B cell (primary cell): Measurements from ENCODE around the gene CDYL2. TPM values are rescaled to one million over a fixed set of nuclear protein-coding genes. Genes with fewer than 3 reads are reported as not detected.

Experiments
- ATAC-seq: fragments of 200-7000 bp; cut with Tn5 transposase; one replicate; pipeline ENCODE4 v1.10.0; 2021; ENCODE audit warnings: low read depth, mild to moderate bottlenecking, moderate number of reproducible peaks, moderate library complexity
- CTCF ChIA-PET: fragments of 350-600 bp; sonication (Branson Sonifier 250); formaldehyde crosslinking; loops from one replicate; lab custom pipeline; 2021; ENCODE audit warnings: antibody characterized with exemption, inconsistent platforms; lab: Charles Lee
- POLR2A ChIA-PET: fragments of 350-600 bp; sonication (Branson Sonifier 250); formaldehyde crosslinking; loops from one replicate; lab custom pipeline; 2021; ENCODE audit warnings: antibody characterized with exemption; lab: Charles Lee
- DNase-seq: peaks from one replicate; pipeline ENCODE4 v3.0.0; 2013
- H2AFZ ChIP-seq: 2 replicates; pipeline ENCODE4 v1.6.1; 2012; ENCODE audit warnings: mild to moderate bottlenecking, low read depth, low read length; ENCODE audit not compliant: insufficient read depth, poor library complexity, severe bottlenecking
- H3K27ac ChIP-seq, 2 donors: 1 replicate in 1 of 2; 2 replicates in 1 of 2; pipeline ENCODE4 v1.5.1; 2012 to 2013; ENCODE audit warnings: low read length in 2 of 2, mild to moderate bottlenecking in 2 of 2, moderate library complexity in 1 of 2
- H3K27me3 ChIP-seq, 4 experiments: fragments of 200-600 bp in 1 of 4; sonication (generic) in 1 of 4; replicated peaks in 1 of 4; 1 replicate in 2 of 4; 2 replicates in 2 of 4; pipeline versions ENCODE4 v1.6.1 to v1.7.0; 2013 to 2016; ENCODE audit warnings: low read length in 3 of 4, mild to moderate bottlenecking in 2 of 4, mixed read lengths in 1 of 4, moderate library complexity in 1 of 4; ENCODE audit not compliant: insufficient read depth in 4 of 4, control insufficient read depth in 3 of 4; ENCODE audit errors: control extremely low read depth in 1 of 4
- H3K36me3 ChIP-seq, 2 experiments: replicated peaks in 1 of 2; 1 replicate in 1 of 2; 2 replicates in 1 of 2; pipeline versions ENCODE4 v1.6.1 to v1.7.1; 2013; ENCODE audit warnings: low read length in 1 of 2; ENCODE audit not compliant: insufficient read depth in 2 of 2, control insufficient read depth in 1 of 2; ENCODE audit errors: control extremely low read depth in 1 of 2, extremely low read depth in 1 of 2
- H3K4me1 ChIP-seq, 2 donors: fragments of 200-600 bp in 1 of 2; sonication (generic) in 1 of 2; 1 replicate in 1 of 2; 2 replicates in 1 of 2; pipeline versions ENCODE4 v1.5.1 to v1.6.1; 2013 to 2017; ENCODE audit warnings: low read length in 2 of 2; ENCODE audit not compliant: control insufficient read depth in 2 of 2, insufficient read depth in 2 of 2
- H3K4me2 ChIP-seq: replicated peaks from 2 replicates; pipeline ENCODE3; 2012; ENCODE audit warnings: mild to moderate bottlenecking, low read depth, low read length; ENCODE audit not compliant: poor library complexity, severe bottlenecking
- H3K4me3 ChIP-seq, 5 experiments: fragments of 200-600 bp in 1 of 5; sonication (generic) in 1 of 5; 1 replicate in 3 of 5; 2 replicates in 2 of 5; pipeline versions ENCODE4 v1.5.1 to v1.7.0; 2011 to 2016; ENCODE audit warnings: low read length in 4 of 5, mild to moderate bottlenecking in 4 of 5, low read depth in 2 of 5, control low read depth in 1 of 5, moderate library complexity in 1 of 5; ENCODE audit not compliant: insufficient read depth in 1 of 5; ENCODE audit errors: control extremely low read depth in 1 of 5, extremely low read depth in 1 of 5
- H3K79me2 ChIP-seq: fragments of 200-600 bp; sonication (generic); one replicate; pipeline ENCODE4 v1.6.0; 2016; ENCODE audit warnings: low read length; ENCODE audit not compliant: control insufficient read depth, insufficient read depth
- H3K9ac ChIP-seq: fragments of 200-600 bp; sonication (generic); 2 replicates; pipeline ENCODE4 v1.6.1; 2017; ENCODE audit warnings: mild to moderate bottlenecking, low read length, moderate library complexity
- H3K9me3 ChIP-seq, 3 donors: one replicate each; pipeline versions ENCODE4 v1.6.1 to v1.7.1; 2013; ENCODE audit warnings: low read length in 2 of 3; ENCODE audit not compliant: control insufficient read depth in 2 of 3, insufficient read depth in 1 of 3; ENCODE audit errors: control extremely low read depth in 1 of 3
- H4K20me1 ChIP-seq: 2 replicates; pipeline ENCODE4 v1.6.0; 2012; ENCODE audit warnings: mild to moderate bottlenecking, low read length; ENCODE audit not compliant: insufficient read depth, control insufficient read depth, poor library complexity, severe bottlenecking
- H3K27ac Mint-ChIP-seq: one replicate; pipeline ENCODE4 v1.8.0; 2021; ENCODE audit warnings: mixed read lengths
- H3K27me3 Mint-ChIP-seq: one replicate; pipeline ENCODE4 v1.8.0; 2021; ENCODE audit warnings: mixed read lengths
- H3K4me1 Mint-ChIP-seq: one replicate; pipeline ENCODE4 v1.8.0; 2021; ENCODE audit warnings: mixed read lengths
- H3K4me3 Mint-ChIP-seq: one replicate; pipeline ENCODE4 v1.8.0; 2021; ENCODE audit warnings: mixed read lengths
- H3K9me3 Mint-ChIP-seq: one replicate; pipeline ENCODE4 v1.8.0; 2022; ENCODE audit warnings: mixed read lengths; ENCODE audit not compliant: insufficient read depth
- CTCF ChIP-seq: fragments of 200-600 bp; IDR thresholded peaks from one replicate; pipeline ENCODE4 v1.8.0; 2022; ENCODE audit warnings: antibody characterized with exemption, mild to moderate bottlenecking
- EZH2 ChIP-seq: IDR thresholded peaks from 2 replicates; pipeline ENCODE4 v1.6.1; 2012; ENCODE audit warnings: borderline replicate concordance, low read depth, mild to moderate bottlenecking, moderate library complexity, low read length; ENCODE audit not compliant: insufficient read depth, poor library complexity, severe bottlenecking
- WGBS: methylation state at CpG from one replicate; pipeline ENCODE4 v1.1.5; 2013; ENCODE audit warnings: missing lambda C conversion rate; ENCODE audit not compliant: insufficient coverage; 5-methylcytosine and 5-hydroxymethylcytosine counted together
- intact Hi-C: fragments of 100-400 bp; cut with micrococcal nuclease; formaldehyde crosslinking; loops from one replicate; pipeline ENCODE4 v1.10.0; 2022
- polyA plus RNA-seq: library from polyadenylated mRNA; depleted of rRNA; stranded (reverse); fragments of >200 nt; gene quantifications from 2 replicates; pipeline ENCODE4 v1.2.3, GENCODE V29; 2012
- total RNA-seq, 2 donors: library from RNA; stranded (reverse); fragments of 120-200 nt in 1 of 2; gene quantifications; 1 replicate in 1 of 2; 2 replicates in 1 of 2; pipeline versions ENCODE4 v1.2.3 to v1.2.4, GENCODE V29; 2013 to 2022

Gene CDYL2
- total and polyA plus RNA-seq, 2 donors (not counting 1 experiment from before 2014, with no cell fraction given): 0.66 to 6.6 TPM

GRCh38 chr16:80684136-80684765 is 120.1 kb downstream of the CDYL2 start:
- 96% methylated on average over 13 of the region's 15 CpGs for WGBS

More at GRCh38 chr16:80684136-80684765, 120.1 kb downstream of the CDYL2 start:
- DNase-seq (no peak), ATAC-seq (no peak)
- Histone ChIP-seq H3K4me3 (no peak overlapping the region), H3K27me3 (peaks cover 0 to 15% (median 5%) of the 10 kb centered on the region in 4 experiments), H4K20me1 (no peaks in the 10 kb centered on the region), H2AFZ (no peak overlapping the region), H3K36me3 (no peaks in the 10 kb centered on the region), H3K27ac (no peak overlapping the region), H3K9me3 (peaks cover 0 to 2% (median 0%) of the 10 kb centered on the region in 3 donors), H3K4me1 (peaks cover 0 to 4% of the 10 kb centered on the region in 2 donors), H3K9ac (no peak overlapping the region), H3K4me2 (no peak overlapping the region), H3K79me2 (no peaks in the 10 kb centered on the region)
- H3K9me3 Mint-ChIP-seq: no peaks in the 10 kb centered on the region
- intact Hi-C loops: no loop called here
- no peak for TF ChIP-seq CTCF
- TF ChIP-seq EZH2: no peak
- ChIA-PET POLR2A (no interaction called here), CTCF (no interaction called here)
- H3K4me1 Mint-ChIP-seq: peaks cover 8% of the 10 kb centered on the region
- H3K27me3 Mint-ChIP-seq: peaks cover 30% of the 10 kb centered on the region
- H3K27ac Mint-ChIP-seq: no peak overlapping the region
- no peak overlapping the region for H3K4me3 Mint-ChIP-seq
